NCI-H345 treated with DMSO at 0.1 percent for 48 hours (cell line): Measurements from ENCODE around the gene MRPL36.
A peak's percentile ranks its signal among the peaks of the same experiment; 100 is the strongest.
"Not testable (repeated sequence)": the region's sequence is repeated elsewhere in the genome, so short reads cannot be mapped to it uniquely, and the experiment has no call there.

Experiments
- DNase-seq: peaks from one replicate; lab custom pipeline; 2025; ENCODE audit not compliant: unreplicated experiment; lab: John Stamatoyannopoulos, UW

MRPL36 gene

DNA sequence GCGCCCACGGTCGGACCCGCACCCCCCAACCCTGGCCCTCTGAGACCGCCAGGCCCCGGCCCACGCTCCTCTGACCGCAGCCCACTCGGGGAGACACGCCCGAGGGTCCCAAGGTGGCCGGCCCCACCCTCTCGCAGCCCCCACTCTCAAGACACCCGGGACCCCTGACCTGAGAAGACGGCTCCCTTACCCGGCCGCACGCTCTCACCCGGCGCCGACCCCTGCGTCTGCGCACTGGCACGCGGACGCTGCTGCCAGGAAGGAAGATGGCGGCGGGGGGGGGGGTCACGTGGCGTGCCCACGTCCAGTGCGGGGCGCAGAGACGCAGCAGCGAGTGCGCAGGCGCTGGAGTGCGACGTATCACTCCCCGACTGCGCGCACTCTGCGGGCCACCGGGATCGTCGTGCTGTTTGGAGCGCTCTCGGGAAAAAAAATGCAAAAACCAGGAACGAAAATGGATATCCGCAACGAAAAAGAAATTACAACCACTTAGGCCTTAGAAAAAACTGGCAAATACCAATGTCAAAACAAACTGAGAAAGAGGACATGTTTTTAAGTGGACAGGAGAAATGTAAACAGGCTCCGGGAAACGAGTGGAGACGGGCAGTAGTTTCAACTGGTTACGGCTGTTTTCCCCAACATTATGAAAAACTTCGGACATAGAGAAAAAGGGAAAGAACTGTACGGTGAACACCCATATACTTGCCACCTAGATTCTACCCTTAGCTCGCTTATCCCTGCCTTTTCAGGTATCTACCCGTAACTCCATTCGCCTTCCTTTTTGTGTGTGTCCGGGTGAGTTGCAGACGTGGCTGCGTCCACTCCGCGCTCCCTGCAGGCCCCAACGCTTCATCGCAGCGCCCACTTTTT is at the start of gene MRPL36:
TSS of gene MRPL36 (minus strand) at position 236 of the 870 bp plus-strand sequence. CDS start 902 bp downstream, outside the sequence.
- peak; percentile 79 for DNase-seq

DNA sequence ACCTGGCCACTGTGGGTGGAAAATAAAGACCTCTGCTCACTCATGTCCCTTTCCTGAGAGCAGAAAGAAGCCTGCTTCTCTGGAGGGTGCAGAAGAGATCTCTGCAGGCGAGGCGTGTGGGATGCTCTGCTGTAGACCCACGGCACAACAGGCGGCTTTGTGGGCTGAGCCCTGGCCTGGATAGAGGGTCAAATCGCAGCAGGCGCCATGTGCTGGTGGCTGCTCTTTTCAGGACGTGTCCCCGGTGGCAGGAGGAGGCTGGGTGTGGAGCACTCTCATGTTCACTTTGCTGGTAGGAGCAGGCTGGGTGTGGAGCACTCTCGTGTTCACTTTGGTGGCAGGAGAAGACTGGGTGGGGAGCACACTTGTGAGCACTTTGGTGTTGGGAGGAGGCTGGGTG is 48.0 kb upstream of the MRPL36 start:
- DNase-seq, result no peak

DNA sequence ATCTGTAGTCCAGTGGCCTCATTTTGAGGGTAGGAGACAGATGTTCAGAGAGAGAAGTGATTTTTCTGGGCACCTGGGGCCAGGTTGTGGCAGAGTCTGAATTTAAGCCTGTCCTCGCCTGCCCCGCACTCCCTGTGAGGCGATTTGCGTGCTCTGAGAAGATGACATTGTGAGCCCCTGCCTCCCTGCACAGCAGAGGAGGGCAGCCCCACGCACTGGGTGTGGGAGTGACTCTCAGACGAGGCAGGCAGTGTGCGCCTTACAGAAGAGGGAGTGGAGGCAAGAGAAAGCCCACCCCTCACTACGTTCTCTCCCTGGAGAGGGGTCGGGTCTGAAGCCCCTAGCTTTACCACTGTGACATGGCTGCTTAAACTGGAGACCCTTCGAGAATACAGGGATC is 47.4 kb upstream of the MRPL36 start:
- DNase-seq, result no peak

DNA sequence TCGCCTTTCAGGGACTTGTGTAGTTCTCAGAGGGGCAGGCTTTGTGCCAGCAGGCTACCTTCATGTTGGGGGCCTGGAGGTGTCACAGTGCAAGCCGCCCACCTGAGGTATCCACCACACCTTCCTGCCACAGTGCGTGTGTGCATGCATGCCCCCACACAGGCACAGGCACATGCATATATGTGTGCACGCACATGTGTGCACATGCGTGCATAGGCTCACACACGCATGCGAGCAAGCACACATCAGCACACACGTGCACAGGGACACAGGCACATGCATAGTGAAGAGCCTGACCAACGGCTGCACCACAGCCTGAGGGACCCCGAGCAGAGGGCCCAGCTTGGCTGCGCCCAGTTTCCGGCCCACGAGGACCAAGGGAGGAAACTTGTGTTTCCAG is 46.9 kb upstream of the MRPL36 start:
- DNase-seq, result no peak

DNA sequence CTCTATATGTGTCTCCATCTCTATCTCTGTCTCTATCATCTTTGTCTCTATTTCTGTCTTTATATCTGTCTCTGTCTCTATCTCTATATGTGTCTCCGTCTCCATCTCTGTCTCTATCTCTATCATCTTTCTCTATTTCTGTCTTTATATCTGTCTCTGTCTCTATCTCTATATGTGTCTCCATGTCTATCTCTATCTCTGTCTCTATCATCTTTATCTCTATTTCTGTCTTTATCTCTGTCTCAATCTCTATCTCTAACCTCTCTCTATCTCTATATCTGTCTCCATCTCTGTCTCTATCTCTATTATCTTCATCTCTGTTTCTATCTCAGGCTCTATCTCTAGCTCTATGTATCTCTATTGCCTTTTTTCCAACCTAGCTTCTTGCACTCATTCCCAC is 46.1 kb upstream of the MRPL36 start:
- no peak for DNase-seq

DNA sequence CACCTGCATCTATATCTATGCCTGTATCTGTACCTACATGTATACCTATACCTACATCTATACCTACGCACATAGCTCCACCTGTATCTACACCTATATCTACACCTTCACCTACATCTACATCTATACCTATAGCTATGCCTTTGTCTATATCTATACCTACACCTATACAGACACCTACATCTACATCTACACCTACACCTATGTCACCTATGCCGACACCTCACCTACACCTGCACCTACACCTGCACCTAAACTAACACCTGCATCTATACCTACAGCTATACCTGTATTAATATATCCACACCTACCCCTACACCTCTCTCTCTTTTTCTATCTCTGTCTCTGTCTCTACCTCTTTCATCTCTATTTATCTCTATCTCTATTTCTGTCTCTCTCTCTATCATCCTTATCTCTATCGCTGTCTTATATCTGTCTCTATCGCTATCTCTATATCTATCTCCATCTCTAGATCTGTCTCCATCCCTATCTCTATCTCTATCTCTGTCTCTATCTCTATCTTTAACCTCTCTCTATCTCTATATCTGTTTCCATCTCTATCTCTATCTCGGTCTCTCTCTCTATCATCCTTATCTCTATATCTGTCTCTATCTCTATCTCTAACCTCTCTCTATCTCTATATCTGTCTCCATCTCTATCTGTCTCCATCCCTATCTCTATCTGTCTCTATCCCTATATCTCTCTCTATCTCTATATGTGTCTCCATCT is 45.2 kb upstream of the MRPL36 start:
- no peak for DNase-seq

DNA sequence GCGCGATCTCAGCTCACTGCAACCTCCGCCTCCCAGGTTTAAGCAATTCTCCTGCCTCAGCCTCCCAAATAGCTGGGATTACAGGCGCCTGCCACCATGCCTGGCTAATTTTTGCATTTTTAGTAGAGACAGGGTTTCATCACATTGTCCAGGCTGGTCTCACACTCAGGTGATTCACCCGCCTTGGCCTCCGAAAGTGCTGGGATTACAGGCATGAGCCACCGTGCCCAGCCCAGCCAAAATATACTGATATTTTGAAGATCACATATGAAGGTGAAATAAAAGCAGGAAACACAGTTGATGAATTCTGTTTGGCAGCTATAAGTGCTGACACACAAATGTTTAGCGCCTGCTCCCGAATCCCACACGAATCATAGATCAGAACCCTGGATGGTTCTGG is 44.1 kb upstream of the MRPL36 start:
- DNase-seq, result not testable (repeated sequence)

DNA sequence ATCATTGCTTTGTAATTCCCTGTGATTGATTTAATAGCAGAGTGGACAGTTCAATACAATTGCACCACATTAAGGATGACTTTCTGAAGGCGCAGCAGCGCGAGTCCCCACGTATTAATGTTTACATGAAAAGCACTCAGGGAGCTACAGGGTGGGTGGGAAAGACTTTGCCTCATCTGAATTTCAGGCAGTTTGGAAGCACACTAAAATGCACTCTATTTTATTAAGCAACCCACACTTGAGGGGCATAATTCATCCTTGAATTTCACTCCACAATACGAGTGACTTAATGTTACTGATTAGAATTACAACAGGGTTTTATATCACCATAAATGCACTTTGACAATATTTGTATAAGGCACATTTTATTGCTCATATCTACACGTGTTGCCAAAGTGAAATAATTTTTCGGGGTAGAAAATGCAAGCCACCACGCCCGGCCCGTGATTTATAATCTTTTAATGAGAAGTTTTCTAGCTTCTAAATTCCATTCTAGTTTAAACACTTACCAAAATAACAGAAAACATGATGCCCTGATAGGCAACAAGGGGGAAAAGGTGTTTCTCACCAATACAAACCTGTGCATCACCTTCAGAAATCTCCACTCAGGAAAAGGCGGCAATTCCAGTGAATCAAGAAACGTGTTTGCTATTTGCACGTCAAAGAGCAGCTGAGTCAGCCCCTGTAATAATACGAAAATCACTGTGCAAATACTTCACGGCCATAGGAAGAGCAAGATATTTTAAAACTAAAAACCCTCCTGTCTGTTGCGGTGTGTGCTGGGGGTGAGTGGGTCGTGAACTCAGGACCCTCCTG is 42.6 kb upstream of the MRPL36 start:
- DNase-seq, result no peak

DNA sequence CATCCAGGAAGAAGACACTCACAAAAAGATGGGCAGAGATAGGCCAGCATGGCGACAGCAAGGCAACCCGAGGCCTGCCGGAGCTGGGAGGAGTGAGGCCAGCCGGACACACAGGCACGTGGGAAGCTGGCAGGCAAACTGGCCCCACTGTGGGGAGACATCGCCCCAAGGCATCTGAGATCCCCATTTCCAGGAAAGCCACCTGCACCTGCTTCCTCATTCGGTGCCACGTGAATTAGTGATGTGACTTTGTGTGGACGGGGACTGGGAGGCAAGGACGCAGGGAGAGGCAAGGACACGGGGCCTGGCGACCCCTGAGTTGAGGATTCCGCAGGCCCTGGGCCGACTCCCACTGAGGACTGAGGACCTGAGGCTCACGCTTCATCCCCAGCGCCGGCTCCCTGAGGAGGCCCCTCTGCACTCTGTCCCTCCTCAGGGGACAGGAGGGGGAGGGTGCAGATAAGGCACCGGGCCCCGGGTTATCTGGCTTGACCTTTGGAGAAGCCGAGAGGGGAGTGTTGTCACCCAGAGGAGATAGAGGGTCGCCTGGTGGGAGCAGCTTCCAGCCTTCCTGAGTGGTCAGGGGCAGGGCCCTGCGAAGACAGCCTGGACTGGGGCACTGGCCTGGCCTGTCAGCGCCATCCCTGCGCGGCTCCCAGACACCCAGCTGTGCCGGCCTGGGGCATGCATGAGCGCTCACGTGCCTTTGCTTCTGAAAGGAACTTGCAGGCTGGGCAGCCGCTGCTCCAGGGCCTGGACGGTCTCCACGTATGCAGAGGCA is 41.3 kb upstream of the MRPL36 start:
- DNase-seq, result no peak

DNA sequence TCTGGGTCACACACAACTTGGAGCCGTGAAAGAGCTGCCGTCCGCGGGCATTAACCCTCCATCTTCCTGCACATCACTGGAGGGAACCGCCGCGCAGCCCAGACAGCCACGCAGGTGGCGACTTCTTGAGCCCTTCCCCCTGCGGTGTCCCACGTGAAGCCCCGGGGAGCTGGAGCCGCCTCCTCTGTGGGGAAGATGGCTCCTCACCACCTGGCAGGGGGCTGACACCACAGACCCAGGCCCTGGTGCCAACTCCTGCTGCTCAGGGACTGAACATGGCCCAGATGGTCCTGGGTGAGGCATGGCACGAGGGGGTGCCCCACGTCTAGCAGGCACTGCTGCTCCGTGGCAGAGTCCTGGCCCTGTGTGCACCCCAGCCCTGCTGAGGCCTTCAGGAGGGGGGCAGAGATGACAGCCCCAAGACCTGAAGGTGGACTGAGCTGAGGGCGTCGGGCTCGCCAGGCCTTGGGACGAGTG is 40.5 kb upstream of the MRPL36 start:
- no peak for DNase-seq

DNA sequence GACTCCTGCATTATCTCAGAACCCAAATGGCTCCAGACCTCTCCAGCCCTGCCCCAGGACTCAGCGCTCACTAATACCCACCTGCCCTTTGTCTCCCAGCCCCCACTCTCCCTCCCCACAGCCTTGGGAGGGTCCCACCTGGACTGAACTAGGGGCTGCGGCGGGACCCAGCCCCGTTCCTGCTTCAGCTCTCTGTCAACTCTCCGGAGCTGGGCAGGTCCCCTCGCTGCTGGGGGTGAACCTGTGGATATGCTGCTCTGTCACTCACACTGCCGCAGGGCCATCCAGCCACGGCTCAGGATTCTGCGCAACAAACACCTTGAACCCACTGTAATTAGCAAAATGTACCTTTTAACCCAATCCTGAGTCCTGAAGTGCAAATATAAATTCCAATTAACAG is 38.4 kb upstream of the MRPL36 start:
- DNase-seq, result no peak

DNA sequence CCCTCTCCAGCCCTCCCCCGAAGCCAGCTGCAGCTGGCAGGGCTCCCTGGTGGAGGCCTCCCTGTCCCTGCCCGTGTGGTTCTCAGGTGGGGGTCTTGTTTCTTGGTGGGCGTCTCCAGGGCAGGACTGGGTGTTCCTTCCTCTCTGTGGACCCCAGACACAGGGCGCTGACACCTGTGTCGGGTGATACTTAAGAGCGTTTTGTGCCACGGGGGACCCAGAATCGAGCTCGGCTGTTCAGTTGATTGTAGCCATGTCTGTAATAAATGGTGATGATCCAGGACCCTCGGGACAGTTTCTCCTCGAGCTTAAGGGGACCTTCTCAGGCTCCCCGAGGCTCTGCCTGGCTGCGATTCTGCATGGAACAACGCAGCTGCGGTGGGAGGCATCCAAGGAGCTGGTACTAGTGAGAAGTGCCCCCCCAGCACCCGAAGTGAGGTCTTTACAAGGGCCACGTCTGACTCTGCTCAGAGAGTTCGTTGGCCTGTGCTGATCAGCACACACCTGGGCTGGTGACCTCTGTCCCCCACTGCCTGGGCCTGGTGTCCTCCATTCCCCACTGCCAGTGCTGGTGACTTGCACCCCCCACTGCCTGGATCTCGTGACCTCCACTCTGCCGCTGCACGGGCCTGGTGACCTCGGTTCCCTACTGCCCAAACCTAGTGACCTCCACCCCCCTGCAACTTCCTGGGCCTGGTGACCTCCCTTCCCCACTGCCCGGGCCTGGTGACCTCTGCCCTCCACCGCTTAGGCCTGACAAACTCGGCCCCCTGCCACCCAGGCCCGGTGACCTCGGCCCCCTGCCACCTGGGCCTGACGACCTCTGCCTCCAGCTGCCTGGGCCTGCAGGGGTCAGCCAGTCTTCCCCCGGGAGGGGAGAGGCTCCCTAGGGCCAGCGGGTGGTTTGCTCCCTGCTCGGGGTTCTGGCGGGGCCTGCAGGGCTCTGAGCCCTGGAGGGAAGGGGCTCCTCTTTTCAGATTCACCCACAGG is 37.5 kb upstream of the MRPL36 start:
- DNase-seq, result no peak

DNA sequence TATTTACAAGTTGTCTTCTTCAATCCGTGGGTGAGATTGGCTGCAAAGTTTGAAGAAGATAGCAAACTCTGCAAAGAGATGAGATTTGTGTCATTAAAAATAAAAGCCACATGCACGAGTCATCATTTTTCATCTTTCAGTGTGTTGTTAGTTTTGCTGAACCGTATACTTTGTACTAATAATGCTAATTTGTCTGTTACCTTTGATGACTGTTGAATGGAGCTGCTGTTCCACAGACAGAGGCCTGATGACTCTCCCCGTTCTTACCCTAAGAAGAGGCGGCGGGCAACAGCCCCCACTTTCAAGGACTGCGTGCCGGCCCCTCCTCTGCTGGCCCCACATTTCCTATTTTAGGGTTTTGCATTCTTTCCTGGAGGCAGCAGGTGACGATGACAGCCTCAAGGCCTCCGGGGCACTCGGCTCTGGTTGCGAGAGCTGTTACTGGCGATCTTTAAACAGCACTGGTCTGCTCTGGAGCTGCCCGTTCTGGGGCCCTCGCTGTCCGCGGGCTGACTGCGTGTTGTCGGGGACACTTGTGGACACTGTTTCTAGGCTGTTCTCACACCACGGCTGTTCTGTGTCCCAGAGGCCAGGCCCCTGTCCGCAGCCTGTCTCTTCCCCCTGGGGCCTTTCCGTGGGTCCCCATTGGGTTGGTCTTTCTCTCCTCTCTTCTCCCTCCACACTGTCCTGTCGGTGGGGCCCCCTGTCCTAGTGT is 36.7 kb upstream of the MRPL36 start:
- DNase-seq, result no peak

DNA sequence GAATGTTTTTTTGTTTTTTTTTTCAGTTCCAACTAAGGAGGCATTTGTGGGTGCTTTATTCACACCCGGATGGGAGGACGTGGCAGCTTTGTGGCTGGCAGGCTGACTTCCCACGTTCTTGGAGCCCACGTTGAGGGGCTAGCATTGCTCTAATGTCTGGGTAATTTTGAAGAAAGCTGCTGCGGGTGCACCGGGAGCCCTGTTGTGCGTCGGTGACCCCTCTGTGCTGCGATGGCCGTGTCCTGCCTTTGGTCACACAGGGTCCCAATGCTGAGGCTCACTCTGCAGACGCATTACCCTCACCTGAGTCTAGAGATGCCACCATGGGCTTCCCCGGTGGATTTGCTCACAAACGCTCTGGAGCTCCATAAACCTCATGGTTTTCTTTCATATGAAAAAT is 35.8 kb upstream of the MRPL36 start:
- DNase-seq, result no peak

DNA sequence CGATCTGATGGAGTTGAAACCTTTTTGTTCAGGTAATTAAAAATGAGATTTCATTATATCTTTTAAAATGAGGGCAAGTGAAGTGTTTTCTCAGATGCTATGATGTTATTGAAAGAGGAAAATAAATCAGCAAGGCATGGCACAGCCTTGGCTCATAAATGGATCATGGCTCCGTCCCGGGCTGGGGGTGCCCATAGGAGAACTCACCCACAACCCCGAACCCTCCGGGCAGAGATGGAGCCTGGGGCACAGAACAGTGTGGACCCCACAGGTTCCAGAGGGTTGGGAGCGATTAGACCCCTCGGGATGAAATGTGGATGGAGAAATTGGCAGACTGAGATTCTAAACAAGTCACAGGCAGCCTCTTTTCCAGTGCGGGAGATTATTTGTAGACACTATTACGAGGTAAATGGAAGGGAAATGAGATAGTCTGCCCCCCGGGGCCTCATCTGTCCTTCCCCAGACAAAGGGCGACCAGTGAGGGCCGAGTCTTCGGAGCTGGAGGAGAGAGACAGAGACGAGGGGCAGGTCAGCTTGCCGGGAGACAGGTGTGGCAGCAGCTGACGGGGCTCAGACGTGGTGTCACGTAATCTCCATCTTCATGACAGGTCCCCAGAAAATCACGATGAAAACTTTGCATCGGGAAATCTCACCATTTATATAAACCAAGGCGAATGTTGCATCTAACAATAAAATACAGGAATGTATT is 35.2 kb upstream of the MRPL36 start:
- no peak for DNase-seq

DNA sequence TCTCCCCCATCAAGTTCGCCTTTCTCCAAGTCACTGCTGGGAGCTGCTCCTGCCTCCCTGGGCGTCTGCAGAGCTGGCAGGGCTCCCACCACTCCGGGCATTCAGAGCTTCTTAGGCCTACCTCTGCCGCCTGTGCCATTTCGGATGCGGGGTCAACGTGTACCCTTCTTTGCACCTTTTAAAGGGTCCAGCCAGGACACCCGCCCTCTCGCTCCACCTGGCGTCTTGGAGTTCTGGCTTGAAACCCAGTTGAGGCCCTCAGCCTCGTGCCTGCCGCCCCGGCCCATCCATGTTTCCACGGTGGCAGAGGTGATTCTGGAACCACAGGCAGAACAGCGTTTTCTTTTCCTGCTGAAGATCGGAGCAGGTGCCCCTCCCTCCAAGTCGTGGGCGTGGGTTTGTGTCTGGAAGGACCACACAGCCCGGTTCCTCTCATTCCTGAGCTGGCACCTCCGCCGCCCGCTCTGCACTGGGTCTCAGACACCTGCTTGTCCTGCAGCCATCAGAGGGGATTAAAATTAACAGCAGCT is 34.5 kb upstream of the MRPL36 start:
- no peak for DNase-seq

DNA sequence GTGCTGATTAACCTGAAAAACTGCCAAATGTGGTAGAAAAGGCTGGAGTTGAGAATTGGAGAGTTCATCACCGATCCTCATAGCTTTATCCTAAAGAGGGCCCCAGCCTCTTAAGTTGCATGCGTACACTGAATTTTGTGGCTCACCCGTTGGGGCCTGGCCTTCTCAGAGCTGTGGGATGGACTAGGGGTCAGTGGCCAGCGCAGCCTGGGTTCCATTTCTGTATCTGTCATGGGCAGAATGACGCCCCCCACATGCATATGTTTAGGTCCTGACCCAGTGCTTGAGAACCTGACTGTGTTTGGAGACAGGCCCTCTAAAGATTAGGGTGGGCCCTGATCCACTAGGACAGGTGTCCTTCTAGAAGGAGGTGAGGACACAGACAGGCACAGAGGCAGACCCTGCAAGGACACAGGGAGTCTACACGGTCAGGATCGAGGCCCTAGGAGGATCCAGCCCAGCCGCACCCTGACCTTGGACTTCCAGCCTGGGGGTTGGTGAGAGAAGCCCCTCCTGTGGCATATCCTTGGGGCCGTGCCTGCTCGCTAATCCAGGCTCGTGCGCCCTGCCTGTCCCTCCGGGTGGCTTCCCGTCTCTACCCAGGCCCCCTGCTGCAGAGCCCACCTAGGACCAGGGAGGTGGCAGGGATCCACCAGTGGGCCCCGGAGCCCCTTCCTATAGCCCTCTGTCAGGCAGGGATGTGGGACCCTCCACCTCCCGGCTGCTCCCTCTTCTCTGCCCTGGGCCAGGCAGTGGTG is 33.8 kb upstream of the MRPL36 start:
- DNase-seq, result no peak
